ENCODE measurements around the gene URAD.

GRCh38 chr13:28037399-28037798 lies 48.9 kb upstream of the URAD start:
- TF ChIP-seq CTCF (IDR thresholded peaks at IDR 0.05; ENCODE audit: insufficient read depth, low read depth, low read length) (no peak), EZH2 (IDR thresholded peaks at IDR 0.05; ENCODE audit: insufficient read depth, low read length) (no peak)
